Measurements from ENCODE around the gene TRMU. TPM values are rescaled to one million over a fixed set of nuclear protein-coding genes. Genes with fewer than 3 reads are reported as not detected.

TRMU gene
- total and polyA plus RNA-seq, 2 of the 8 experiments (the other 6 are each of a cell fraction or from before 2014, with no cell fraction given) = 43.4 to 70.6 TPM

DNA sequence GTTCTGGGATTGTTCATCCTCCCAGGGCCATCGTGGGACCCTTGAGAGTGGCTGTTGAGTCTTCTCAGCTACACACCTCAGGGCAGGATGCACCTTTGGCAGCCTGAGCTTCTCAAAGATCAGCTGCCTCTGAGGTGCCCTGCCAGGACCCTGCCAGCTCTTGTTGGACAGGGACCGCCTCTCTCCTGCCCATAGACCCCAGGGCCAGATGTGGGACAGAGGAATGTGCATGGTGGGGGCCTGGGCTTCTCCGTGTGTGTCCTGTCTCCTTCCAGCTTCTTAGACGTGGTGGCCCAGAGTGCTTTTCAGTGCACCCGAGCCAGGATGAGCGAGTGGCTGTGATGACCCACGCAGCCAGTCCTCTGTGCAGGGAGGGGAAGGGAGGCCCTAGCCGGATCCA is 5.9 kb upstream of the TRMU start:
- peaks cover 18 to 40% (median 26%) of the 10 kb centered on the region in 4 experiments for H3K36me3 ChIP-seq (ENCODE audit: control insufficient read depth in 2 of 4, insufficient read depth in 4 of 4, low read length in 3 of 4)

More for the DNA sequence above, 5.9 kb upstream of the TRMU start:
- Histone ChIP-seq H3K79me1 (ENCODE audit: low read depth, low read length) (no peaks in the 10 kb centered on the region), H3K4ac (replicated peaks; ENCODE audit: insufficient read length, low read depth, low read length) (no peak overlapping the region), H3K18ac (ENCODE audit: extremely low read depth, low read length) (no peak overlapping the region), H2BK20ac (ENCODE audit: low read length) (no peak overlapping the region), H2BK5ac (ENCODE audit: low read depth, low read length) (no peak overlapping the region), H2AFZ (ENCODE audit: low read length) (no peak overlapping the region), H2BK15ac (ENCODE audit: low read length) (no peak overlapping the region), H3K4me2 (ENCODE audit: insufficient read depth in 1 of 2, low read depth in 2 of 2, low read length in 2 of 2) (no peak overlapping the region), H2AK5ac (ENCODE audit: low read depth, low read length) (no peak overlapping the region), H4K91ac (replicated peaks; ENCODE audit: insufficient read length, low read length) (no peak overlapping the region), H3K23ac (ENCODE audit: insufficient read length) (no peak overlapping the region), H4K20me1 (replicated peaks in 1 of 2; ENCODE audit: control insufficient read depth in 1 of 2, insufficient read depth in 2 of 2, low read length in 2 of 2) (peaks cover 1 to 3% of the 10 kb centered on the region in 2 experiments), H2BK120ac (replicated peaks; ENCODE audit: low read depth, low read length) (no peak overlapping the region), H3K14ac (ENCODE audit: insufficient read length) (no peak overlapping the region), H2BK12ac (ENCODE audit: low read depth, low read length) (no peak overlapping the region), H3K56ac (replicated peaks; ENCODE audit: insufficient read length, low read depth, low read length) (no peak overlapping the region), H3K4me3 (ENCODE audit: extremely low read depth in 1 of 4, insufficient read depth in 2 of 4, low read depth in 3 of 4, low read length in 4 of 4) (no peak overlapping the region), H3K23me2 (ENCODE audit: low read depth, low read length) (no peaks in the 10 kb centered on the region), H3K4me1 (replicated peaks in 1 of 4; ENCODE audit: control insufficient read depth in 3 of 4, insufficient read depth in 4 of 4, low read length in 3 of 4) (no peaks in the 10 kb centered on the region; a peak in 1 of 7 replicates), H4K5ac (ENCODE audit: insufficient read length, low read depth, low read length) (no peak overlapping the region), H3K9ac (replicated peaks in 1 of 4; ENCODE audit: extremely low read depth in 1 of 4, low read depth in 3 of 4, low read length in 3 of 4) (no peak overlapping the region), H4K8ac (ENCODE audit: extremely low read depth, insufficient read depth, low read length) (no peak overlapping the region), H3K27me3 (replicated peaks in 1 of 4; ENCODE audit: control insufficient read depth in 3 of 4, extremely low read depth in 1 of 4, insufficient read depth in 3 of 4, low read length in 3 of 4) (no peaks in the 10 kb centered on the region), H3K27ac (ENCODE audit: low read depth, low read length) (no peak overlapping the region), H3K79me2 (ENCODE audit: control insufficient read depth in 1 of 2, insufficient read depth in 2 of 2, low read length in 2 of 2) (no peaks in the 10 kb centered on the region), H3K9me3 (ENCODE audit: insufficient read depth in 2 of 2, low read depth in 1 of 2, low read length in 1 of 2) (no peaks in the 10 kb centered on the region)
- no peak for DNase-seq (ENCODE audit: low read depth in 1 of 2, low spot score in 2 of 2)
- WGBS, 2 experiments (ENCODE audit: extremely low coverage in 1 of 2, insufficient coverage in 1 of 2, insufficient read length in 1 of 2, insufficient replicate concordance in 2 of 2, low coverage in 1 of 2, low lambda C conversion rate in 2 of 2, missing lambda C conversion rate in 1 of 2) = 93% methylated on average over 8 of the region's 8 CpGs; no CpG with 5 or more reads in 1 of the 2 experiments
- FAIRE-seq = no peak
- no peak for TF ChIP-seq ZNF274 (IDR thresholded peaks at IDR 0.05; ENCODE audit: borderline replicate concordance, extremely low read depth, low read length)
- no peak for TF ChIP-seq SP1 (IDR thresholded peaks at IDR 0.05; ENCODE audit: low read depth, low read length)
- TF ChIP-seq PHF8 (conservative IDR thresholded peaks at IDR 0.05; ENCODE audit: low read depth, low read length) = no peak
- no peak for TF ChIP-seq SRF (IDR thresholded peaks at IDR 0.05; ENCODE audit: low read depth, low read length)
- no peak for TF ChIP-seq CTCF (IDR thresholded peaks at IDR 0.05; ENCODE audit: control extremely low read depth in 1 of 3, insufficient read depth in 1 of 3, low read depth in 1 of 3, low read length in 3 of 3)
- no peak for TF ChIP-seq KDM4A (IDR thresholded peaks at IDR 0.05; ENCODE audit: low read depth, low read length, severe bottlenecking)
- no peak for TF ChIP-seq RFX5 (IDR thresholded peaks at IDR 0.05; ENCODE audit: borderline replicate concordance, low read depth, low read length)
- no peak for TF ChIP-seq POU5F1 (IDR thresholded peaks at IDR 0.05; ENCODE audit: low read depth, low read length)
- TF ChIP-seq EGR1 (IDR thresholded peaks at IDR 0.05; ENCODE audit: borderline replicate concordance, low read depth, low read length) = no peak
- TF ChIP-seq BACH1 (IDR thresholded peaks at IDR 0.05; ENCODE audit: low read length) = no peak
- no peak for TF ChIP-seq CBX5 (IDR thresholded peaks at IDR 0.05; ENCODE audit: low read depth, low read length)
- ChIA-PET CTCF (ENCODE audit: partially characterized antibody) (interaction anchor here (0.7 to 2.5 kb wide), 3 partner anchors 38 to 323 kb away, joined by 3 to 6 read pairs (median 5); no protein-coding TSS in a partner anchor), POLR2A (ENCODE audit: partially characterized antibody) (interaction anchor here (0.6 kb wide), 1 partner anchor 339 kb away, joined by 3 read pairs; no protein-coding TSS in a partner anchor)
